Upper lobe of right lung (tissue), 1 donor: ENCODE data around the gene RTKN2. TPM values are rescaled to one million over a fixed set of nuclear protein-coding genes. Genes with fewer than 3 reads are reported as not detected.

Experiments
- ATAC-seq: fragments of 200-7000 bp; cut with Tn5 transposase; one replicate; pipeline ENCODE4 v1.9.1; 2020; ENCODE audit warnings: mild to moderate bottlenecking, moderate library complexity
- DNase-seq: peaks from one replicate; pipeline ENCODE4 v3.0.0-alpha.2; 2020
- H3K27ac ChIP-seq: fragments of 200-600 bp; one replicate; pipeline ENCODE4 v1.8.0; 2022
- H3K27me3 ChIP-seq: fragments of 200-600 bp; one replicate; pipeline ENCODE4 v1.8.0; 2022; ENCODE audit warnings: mild to moderate bottlenecking
- H3K36me3 ChIP-seq: fragments of 200-600 bp; one replicate; pipeline ENCODE4 v1.8.0; 2022
- H3K4me1 ChIP-seq: fragments of 200-600 bp; one replicate; pipeline ENCODE4 v1.8.0; 2022
- H3K4me3 ChIP-seq: fragments of 200-600 bp; one replicate; pipeline ENCODE4 v1.8.0; 2022; ENCODE audit warnings: mild to moderate bottlenecking
- H3K9me3 ChIP-seq: fragments of 200-600 bp; one replicate; pipeline ENCODE4 v1.8.0; 2022
- intact Hi-C: fragments of 100-400 bp; cut with DNase I; formaldehyde crosslinking; loops from one replicate; pipeline ENCODE4 v1.11.0; 2022
- total RNA-seq: library from RNA; stranded (reverse); fragmentation: NEBNext Ultra II Directional; extraction: Animal tissue kit (Norgen Biotek cat#: 25700); gene quantifications from one replicate; pipeline ENCODE4 v1.2.1, GENCODE V29; 2021
- TF ChIP-seq, protein P1 (sequence below): fragments of 200-600 bp; IDR thresholded peaks from one replicate; pipeline ENCODE4 v1.8.0; 2022; ENCODE audit warnings: antibody characterized with exemption
- donor health status: DM: no; HTN: yes; CAD: no; lungs with severe emphysema.

The RTKN2 gene
- total RNA-seq, 1 donor from 2014 or later: 93.7 TPM

DNA sequence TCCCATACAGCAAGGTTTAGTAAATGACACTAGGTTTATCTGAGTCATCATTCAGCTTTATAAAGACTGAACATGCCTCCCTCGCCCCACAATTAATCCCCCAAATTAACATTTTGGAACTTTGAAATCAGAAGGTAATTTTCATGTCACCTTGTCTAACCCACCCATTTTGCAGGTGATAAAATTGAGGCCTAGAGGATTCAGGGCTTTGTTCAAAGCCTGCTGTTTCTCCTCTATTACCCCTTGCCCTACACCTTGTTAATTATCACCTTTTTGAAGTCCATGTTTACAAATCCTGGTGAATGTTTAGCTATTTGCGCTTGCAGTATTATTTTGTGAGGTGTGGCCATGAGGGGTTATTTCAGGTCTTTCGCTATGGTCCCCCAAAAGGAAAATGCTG lies 120.5 kb downstream of the RTKN2 start:
- H3K27ac ChIP-seq: no peak overlapping the region
- intact Hi-C loops: no loop called here
- H3K27me3 ChIP-seq: no peaks in the 10 kb centered on the region
- H3K9me3 ChIP-seq: no peaks in the 10 kb centered on the region
- H3K36me3 ChIP-seq: no peaks in the 10 kb centered on the region
- no peaks in the 10 kb centered on the region for H3K4me1 ChIP-seq
- DNase-seq (no peak), ATAC-seq (no peak)
- TF ChIP-seq, protein P1, sequence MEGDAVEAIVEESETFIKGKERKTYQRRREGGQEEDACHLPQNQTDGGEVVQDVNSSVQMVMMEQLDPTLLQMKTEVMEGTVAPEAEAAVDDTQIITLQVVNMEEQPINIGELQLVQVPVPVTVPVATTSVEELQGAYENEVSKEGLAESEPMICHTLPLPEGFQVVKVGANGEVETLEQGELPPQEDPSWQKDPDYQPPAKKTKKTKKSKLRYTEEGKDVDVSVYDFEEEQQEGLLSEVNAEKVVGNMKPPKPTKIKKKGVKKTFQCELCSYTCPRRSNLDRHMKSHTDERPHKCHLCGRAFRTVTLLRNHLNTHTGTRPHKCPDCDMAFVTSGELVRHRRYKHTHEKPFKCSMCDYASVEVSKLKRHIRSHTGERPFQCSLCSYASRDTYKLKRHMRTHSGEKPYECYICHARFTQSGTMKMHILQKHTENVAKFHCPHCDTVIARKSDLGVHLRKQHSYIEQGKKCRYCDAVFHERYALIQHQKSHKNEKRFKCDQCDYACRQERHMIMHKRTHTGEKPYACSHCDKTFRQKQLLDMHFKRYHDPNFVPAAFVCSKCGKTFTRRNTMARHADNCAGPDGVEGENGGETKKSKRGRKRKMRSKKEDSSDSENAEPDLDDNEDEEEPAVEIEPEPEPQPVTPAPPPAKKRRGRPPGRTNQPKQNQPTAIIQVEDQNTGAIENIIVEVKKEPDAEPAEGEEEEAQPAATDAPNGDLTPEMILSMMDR: no peak
- H3K4me3 ChIP-seq: no peak overlapping the region

DNA sequence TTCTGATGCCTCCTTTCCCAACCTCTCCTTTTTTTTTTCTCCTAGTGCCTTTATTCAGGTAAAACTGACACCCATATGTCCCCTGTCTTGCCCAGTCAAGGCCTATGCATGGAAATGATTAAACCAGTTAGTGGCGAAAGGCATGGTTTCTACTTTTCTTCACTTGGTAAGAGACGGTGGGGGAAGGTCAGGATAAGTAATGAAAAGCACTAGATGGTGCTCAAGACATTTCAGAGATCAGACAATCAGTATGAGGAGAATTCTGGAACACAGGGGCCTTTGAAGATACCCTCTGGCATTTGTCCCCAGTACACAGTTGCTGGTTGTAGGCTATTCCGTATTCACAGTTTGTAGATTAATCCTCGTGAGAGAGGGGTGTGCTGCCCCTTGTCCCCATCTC lies 121.2 kb downstream of the RTKN2 start:
- no peaks in the 10 kb centered on the region for H3K27me3 ChIP-seq
- no peaks in the 10 kb centered on the region for H3K9me3 ChIP-seq
- ATAC-seq (no peak), DNase-seq (no peak)
- no peak overlapping the region for H3K27ac ChIP-seq
- TF ChIP-seq, protein P1: no peak
- intact Hi-C loops: no loop called here
- H3K4me3 ChIP-seq: no peak overlapping the region
- H3K4me1 ChIP-seq: no peaks in the 10 kb centered on the region
- H3K36me3 ChIP-seq: no peaks in the 10 kb centered on the region

DNA sequence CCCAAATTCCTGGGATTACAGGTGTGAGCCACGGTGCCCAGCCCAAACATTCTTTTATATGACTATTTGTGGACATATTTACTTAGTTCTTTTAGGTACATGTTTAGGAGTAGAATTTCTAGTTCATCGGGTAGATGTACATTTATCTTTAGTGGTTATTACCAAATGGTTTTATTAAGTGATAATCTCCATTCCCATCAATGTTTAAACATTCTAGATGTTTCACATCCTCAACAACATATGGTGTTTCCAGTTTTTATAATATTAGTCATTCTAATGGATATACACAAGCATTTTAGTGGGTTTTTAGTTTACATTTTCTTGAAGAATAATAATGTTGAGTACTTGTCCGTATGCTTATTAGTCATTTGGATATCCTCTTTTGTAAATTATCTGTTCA lies 131.7 kb downstream of the RTKN2 start:
- intact Hi-C loops: no loop called here
- no peaks in the 10 kb centered on the region for H3K4me1 ChIP-seq
- H3K9me3 ChIP-seq: no peaks in the 10 kb centered on the region
- no peaks in the 10 kb centered on the region for H3K36me3 ChIP-seq
- TF ChIP-seq, protein P1: no peak
- no peaks in the 10 kb centered on the region for H3K27me3 ChIP-seq
- ATAC-seq: no peak
- no peak overlapping the region for H3K4me3 ChIP-seq
- no peak for DNase-seq
- H3K27ac ChIP-seq: no peak overlapping the region

DNA sequence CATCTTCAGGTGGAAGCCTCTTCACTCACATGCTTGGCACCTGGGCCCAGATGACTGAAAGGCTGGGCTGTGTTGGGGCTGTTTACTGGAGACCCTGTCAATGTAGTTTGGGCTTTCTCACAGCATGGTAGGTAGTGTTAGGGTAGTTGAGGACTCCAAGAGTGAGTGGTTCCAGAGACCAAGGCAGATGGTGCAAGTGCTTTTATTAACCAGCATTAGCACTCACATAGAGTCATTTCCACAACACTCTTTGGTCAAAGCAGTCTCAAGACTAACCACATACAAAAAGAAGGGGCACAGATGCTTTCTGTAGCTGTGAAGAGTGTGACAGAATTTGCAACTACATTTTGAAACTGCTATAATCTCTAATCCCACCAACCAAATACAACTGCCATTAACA lies 135.0 kb downstream of the RTKN2 start:
- H3K27ac ChIP-seq: no peak overlapping the region
- ATAC-seq (no peak), DNase-seq (no peak)
- TF ChIP-seq, protein P1: no peak
- H3K4me3 ChIP-seq: no peak overlapping the region
- no peaks in the 10 kb centered on the region for H3K27me3 ChIP-seq
- intact Hi-C loops: no loop called here
- no peaks in the 10 kb centered on the region for H3K4me1 ChIP-seq
- H3K9me3 ChIP-seq: no peaks in the 10 kb centered on the region
- no peaks in the 10 kb centered on the region for H3K36me3 ChIP-seq

Other genes starting within 250 kb of the RTKN2 start
- gene ZNF365, start 105.5 kb upstream of the RTKN2 start, total RNA-seq: 1.3 TPM